ENCODE results near the gene SERPINB4.

Gene SERPINB4

DNA sequence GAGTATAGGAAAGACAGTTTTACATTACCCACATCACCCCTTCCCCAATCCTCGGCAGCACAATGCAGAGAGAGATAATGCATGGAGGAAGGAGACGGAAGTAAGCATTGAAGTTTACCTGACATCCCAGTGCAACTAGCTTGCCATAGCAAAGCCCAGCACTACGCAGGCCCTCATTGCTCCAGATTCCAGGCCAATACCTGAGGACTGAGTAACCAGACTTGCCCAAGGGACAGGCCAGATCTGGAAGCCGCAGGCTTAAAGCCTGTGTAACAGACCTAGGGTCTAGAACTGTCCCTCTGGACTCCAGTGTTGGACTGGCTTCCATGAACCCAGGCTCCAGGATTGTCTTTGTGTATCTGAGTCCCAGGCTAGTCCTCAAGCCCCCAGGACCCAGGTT, 17.6 kb downstream of the SERPINB4 start:
- FAIRE-seq = no peak

DNA sequence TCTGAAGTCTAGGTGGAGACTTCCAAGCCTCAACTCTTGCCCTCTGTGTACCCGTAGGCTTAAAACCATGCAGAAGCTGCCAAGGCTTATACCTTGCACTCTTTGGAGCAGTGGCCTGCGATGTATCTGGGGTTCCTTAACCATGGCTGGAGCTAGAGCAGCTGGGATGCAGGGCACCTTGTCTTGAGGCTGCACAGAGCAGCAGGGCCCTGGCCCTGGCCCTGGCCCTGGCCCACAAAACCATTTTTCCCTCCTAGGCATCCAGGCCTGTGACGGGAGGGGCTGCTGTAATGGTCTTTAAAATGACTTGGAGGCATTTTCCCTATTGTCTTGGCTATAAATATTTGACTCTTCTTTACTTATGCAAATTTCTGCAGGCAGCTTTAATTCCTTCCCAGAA, 19.2 kb downstream of the SERPINB4 start:
- no peak for FAIRE-seq

DNA sequence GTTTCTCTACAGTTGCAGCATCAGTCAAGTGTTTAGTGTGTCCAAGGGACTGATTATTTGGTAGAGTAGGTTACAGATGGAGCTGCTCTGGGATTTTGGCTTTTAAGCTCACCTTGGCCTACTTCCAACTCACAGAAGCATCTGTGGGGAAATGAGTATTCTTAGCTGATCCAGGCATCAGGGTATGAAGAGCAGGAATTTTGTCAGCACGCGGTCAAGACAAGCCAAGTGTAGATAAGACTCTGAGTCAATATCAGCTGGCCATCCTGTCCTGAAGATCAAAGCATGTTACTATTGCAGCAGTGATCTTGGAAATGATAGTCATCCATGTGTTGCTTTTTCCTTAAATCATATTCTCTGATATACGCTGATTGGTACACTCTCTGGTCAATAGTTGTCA, 24.4 kb downstream of the SERPINB4 start:
- FAIRE-seq = no peak

DNA sequence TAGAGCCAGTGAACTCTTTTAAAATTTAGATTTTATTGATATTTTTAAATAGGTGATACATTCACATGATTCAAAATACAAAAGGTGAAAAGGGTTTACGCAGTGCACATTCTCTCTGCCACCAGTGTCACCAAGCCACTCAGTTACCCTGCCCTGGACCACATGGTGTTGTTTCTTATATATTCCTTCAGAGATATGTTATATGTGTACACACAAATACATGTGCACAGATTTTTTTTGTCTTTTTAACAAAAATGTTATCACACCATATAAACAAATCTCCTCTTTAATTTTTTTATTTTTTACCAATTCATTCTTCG, 26.2 kb downstream of the SERPINB4 start:
- no peak for FAIRE-seq

DNA sequence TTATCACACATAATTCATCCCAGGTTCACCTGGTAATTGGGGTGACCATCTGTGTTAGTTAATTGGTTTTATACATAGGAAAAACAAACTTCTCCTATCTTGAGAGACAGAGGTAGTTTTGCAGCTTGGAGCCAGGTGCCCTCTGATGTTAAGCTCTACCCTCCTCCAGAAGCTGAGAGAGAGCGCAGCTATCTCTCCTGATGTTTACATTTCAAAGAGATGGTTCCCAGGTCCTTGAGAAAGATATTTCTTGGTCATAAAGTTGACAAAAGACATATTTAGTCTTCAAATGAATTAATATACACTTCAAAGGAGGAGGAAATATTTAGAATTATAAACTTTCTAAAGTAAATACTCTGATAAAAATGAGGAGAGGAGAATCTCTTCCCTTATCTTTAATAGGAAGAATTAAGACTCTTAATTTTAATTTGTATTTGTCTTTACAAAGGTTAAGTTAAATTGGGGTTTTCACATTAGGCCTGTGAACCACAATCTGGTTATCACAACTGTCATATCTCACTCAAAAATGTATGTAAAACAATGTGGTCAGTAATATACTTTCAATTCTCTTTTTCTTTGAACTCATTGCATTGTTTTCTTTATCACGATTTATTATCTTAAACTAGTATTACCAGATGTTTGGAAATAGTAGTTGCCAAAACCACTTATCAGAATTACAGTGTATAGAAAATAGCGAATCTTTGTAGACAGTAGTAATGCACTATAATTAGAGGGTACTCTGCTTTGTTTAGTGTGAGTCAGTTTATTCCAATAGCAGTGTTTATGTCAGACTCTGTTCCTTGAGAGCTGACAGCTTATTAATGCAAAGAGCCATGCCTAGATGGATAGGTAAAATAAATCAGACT, 26.8 kb downstream of the SERPINB4 start:
- FAIRE-seq = no peak

DNA sequence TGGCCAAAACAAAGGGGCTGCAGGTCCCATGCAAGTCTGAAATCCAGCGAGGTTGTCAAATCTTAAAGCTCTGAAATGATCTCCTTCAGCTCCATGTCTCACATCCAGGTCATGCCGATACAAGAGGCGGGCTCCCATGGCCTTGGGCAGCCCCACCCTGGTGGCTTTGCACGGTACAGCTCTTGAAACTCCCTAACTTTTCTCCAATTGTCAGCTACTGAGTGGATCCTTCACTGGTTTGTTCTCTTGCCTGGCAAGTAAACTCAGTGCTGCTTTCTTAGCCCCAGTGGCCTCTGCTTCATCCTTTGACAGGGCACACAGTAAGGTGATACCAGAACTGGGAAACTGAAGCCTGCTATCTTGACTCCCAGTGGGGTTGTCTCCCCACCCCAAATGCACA, 30.6 kb downstream of the SERPINB4 start:
- no peak for FAIRE-seq

DNA sequence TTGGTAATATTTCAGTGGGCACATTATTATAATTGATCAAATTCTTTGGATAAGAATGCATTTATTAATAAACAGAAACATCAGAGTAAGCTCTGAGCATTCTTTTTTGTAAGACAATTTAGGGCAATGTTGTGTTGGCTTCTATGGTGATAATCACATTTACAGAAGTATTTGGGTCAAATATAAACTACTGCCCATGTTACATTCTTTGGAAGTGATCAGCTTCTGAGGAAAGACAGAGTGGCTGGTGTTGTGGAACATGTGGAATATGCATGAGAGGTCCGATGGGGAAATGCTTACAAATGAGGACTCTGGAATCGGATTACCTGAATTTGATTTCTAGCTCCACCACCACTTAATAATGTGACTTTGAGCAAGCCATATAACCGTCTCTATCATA, 37.5 kb downstream of the SERPINB4 start:
- FAIRE-seq = no peak

DNA sequence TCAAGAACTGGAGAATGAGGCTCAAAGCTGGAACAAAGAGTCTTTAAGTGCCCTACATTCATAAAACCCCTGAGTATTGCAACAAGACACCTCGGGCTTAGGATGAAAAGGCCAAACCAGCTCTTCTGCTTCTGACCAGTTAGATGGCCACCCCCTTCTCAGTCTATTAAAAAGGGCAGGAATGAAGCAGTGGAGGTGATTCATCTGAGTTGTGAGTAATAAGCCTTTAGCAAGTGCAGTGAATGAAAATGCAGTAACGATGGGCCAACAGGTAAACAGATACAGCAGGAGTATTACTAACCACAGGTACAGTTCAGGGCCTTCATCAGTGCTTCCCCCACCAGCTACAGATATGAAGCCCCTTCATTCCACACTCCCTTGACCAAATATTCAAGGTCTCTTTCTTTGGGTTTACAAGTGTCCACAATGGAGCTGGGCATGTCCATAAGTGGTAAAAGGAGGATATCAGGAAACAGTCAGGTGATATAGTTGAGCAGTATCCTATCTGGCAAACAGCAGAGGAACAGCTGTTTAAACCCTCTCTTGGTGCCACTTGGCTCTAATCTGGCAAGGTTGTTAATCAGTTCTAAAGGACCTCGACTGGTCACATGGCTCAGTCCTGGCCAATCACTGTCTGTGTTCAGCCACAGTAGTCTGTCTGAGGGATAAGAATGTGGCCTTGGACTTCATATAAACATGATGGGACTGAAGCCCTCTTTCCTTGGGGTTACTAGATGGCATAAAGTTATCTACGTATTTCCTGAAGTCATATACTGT, 39.1 kb downstream of the SERPINB4 start:
- FAIRE-seq = no peak

DNA sequence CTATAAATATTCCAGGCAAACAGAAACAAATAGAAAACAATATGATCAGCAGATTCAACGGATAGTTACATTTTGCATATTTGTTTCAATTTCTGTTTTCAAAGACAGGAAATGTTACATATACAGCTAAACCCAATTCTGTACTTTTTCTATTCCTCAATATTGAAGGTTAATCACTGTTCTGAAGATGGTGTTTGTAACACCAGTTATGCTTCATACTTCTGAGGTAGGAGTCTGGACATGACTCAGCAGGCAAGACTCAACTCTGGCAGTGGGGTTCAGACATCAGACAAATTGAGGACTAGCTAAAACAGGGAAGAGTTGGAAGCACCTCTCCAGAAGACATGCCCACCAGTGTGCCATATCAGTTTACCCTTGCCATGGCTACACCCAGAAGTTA, 40.3 kb downstream of the SERPINB4 start:
- no peak for FAIRE-seq

DNA sequence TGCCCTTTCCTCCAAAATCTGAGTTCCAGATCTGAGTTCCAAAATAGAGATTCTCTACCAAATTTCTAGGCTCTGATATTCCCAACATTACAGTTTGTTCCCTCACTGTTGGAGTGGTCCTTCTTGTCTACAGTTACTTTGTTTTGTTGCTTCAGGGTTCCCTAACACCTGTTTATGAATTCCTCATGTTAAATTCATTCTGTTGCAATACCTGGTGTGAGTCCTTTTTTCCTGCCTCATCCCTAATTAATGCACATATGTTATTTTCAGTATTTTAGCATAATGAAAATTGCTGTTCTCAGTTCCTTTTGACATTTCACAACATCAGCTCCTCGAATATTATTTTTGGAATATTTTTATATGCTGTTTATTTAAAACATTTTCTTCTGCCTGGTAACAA, 40.7 kb downstream of the SERPINB4 start:
- FAIRE-seq = no peak

DNA sequence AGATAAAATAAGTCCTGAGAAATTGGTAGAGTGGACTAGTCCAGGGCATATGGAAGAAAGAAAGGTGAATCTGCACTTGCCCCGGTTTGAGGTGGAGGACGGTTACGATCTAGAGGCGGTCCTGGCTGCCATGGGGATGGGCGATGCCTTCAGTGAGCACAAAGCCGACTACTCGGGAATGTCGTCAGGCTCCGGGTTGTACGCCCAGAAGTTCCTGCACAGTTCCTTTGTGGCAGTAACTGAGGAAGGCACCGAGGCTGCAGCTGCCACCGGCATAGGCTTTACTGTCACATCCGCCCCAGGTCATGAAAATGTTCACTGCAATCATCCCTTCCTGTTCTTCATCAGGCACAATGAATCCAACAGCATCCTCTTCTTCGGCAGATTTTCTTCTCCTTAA, 47.1 kb downstream of the SERPINB4 start:
- FAIRE-seq = no peak

DNA sequence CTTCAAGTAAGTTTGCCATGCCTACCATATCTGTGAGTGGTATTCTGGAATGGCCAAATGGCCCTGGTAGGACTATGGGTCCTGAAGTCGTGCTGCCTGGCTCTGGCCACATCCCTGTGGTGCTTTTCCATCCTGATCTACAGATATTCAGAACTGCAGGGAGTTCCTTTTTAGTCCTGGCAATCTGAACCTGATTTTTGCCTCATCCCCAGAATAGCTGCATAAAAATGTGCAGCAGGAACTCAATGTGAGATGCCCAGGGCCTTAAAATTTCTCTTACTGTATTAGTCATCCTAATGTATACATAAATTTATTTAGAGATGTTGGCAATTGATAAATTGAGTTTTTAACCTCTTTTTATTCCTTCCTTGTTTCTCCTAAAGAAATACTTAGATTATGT, 51.6 kb downstream of the SERPINB4 start:
- FAIRE-seq = no peak

DNA sequence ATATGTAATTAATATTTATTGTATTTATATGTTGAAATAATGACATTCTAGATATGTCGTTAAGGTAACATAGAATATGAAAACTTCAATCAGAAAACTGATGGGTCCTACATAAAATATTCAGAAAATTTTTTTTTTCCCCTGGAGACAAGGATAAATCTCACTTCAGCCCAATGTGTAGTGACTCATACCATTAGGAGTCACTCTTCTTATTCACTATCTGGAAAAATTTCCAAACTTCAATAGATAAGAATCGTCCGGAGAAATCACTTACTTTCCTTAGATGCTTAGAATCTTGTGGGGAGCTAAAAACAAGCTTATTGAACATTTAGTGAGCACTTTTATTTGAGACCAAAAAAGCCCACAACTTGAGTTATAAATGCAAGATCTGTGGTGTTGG, 52.3 kb downstream of the SERPINB4 start:
- FAIRE-seq = no peak

DNA sequence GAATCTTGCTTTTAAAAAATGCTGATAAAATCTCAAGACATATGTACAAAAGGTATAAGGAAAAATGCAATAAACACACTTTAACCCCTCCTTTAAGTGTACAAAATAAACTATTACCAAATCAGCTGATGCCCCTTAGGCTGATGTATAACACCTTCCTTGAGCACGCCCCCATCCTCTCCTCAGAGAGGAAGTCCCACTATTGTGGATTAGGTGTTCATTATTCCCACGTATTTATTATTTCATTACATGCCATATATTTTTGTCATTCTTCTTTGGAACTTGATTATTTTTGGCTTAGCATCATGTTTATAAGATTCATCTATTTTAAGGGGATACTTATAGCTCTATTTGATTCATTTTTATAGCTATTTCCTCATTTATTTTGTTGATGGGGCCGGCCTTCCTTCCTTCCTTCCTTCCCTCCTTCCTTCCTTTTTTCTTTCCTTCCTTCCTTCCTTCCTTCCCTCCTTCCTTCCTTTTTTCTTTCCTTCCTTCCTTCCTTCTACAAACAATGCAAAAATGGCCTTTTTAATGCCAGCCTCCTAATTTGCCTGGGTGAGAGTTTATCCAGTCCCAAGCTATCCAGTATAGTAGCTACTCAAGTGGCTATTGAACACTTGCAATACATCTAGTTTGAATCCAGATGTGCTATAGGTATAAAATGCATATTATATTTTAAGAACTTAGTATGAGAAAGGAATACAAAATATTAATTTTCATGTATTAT, 52.9 kb downstream of the SERPINB4 start:
- FAIRE-seq = no peak

DNA sequence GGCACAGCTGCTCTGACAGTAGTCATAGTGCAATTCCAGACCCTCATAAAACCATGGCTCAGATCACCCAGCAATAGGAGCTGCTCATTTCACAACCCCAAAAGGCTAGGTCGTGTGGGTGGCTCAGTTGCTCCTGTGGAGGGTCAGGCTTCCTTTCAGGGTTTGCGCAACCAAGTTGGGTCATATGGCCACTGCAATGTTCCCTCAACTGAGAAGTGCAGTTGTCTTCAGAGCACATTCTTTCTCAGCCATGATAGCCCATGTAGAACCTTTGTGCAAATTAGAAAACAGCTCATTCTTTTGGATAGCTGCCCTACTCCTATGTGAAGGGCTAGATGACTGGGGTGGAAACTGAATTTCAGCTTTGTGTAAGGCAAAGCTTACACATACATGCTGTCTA, 53.7 kb downstream of the SERPINB4 start:
- no peak for FAIRE-seq

DNA sequence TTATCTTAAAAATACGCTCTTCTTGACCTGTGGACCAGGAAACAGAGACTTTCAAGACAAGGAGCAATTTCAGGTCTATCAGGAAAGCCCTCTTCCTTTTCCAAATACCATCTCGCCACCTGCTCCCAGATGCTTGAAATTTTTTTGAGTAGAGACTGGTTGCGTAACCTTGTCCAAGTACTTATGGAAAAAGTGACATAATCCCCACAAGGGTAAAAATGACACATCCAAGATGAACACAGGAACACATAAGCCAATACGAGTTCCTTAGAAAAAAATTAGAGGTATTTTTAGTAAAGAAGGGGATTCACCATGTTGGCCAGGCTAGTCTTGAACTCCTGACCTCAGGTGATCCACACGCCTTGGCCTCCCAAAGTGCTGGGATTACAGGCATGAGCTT, 55.1 kb downstream of the SERPINB4 start:
- no peak for FAIRE-seq

Data from colon (tissue), 2 donors.